ENCODE results near the gene SFXN5. TPM values are rescaled to one million over a fixed set of nuclear protein-coding genes. Genes with fewer than 3 reads are reported as not detected.

The SFXN5 gene
- total RNA-seq, 1 donor from 2014 or later = 21.9 TPM

DNA sequence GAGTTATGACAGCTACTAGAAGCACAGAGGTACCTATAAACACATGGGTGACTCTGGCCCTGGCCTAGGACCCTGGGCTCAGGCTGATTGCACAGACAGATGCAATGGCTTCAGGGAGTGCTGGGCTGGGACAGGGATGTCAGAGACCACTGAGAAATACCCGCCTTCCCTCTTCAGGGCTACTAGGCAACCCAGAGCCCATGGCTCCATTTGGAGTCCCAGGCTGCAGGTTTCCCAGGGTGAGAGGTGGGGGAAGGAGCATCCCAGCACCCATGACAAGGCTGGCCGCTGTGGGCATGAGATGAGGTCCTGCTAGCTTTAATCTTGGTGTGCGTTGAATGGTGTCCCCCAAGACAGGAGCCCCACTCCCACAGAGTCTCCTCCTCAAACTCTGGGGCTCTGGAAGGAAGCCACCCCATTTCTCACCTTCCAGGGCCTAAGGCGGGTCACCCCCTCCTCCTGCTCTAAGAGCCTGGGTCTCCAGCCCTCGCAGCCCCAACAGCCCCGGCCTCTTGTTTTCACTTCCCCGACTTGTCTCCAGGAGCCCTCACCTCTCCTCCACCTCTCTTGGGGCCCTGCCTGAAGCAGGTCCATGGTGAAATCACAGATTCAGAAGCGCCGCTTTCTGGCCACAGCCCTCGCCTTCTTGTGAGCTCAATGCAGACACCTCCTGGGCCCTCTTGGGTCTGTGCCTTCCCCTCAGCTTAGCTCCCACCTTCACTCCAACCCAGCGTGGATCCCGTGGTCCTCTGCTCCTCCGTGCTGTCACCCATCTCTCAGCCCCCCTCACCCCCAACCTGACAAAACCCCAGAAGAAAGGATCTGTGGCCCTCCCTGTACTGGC, 112.7 kb downstream of the SFXN5 start:
- no peak for DNase-seq (ENCODE audit: low spot score)

DNA sequence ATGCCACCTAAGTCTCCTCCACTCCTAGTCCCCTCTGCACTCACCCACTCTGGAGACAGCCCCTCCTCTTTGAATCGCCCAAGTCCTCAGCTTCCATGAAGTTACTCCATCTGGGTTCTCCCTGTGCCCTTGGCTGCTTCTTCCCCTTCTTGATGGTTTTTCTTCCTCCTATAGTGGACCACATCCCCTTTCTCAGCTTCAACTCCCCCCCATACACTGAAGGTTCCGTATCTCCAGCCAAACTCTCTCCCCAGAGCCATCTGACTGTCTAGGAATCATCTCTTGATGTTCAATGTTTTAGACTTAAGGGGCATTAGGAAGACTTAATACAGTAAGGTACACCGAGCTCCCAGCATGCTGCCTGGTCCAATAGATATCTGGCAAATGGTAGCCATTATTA, 114.6 kb downstream of the SFXN5 start:
- no peak for DNase-seq (ENCODE audit: low spot score)

DNA sequence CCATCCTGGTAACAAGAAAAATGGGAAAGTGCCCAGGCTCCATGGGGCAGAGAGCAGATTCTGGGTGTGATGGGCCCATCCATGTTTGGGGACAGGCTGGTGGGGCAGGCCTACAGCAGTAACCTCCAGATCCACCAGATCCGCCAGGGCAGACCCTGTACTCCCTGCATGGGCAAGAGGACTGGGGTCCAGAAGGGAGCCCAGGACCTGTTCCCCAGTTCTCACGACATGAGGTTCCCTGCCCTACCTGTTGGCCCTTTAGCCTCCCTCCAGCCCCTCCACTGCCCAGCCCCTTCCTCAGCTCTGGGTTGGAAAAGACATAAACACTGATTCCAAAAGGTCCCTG, 115.5 kb downstream of the SFXN5 start:
- DNase-seq (ENCODE audit: low spot score) = no peak

DNA sequence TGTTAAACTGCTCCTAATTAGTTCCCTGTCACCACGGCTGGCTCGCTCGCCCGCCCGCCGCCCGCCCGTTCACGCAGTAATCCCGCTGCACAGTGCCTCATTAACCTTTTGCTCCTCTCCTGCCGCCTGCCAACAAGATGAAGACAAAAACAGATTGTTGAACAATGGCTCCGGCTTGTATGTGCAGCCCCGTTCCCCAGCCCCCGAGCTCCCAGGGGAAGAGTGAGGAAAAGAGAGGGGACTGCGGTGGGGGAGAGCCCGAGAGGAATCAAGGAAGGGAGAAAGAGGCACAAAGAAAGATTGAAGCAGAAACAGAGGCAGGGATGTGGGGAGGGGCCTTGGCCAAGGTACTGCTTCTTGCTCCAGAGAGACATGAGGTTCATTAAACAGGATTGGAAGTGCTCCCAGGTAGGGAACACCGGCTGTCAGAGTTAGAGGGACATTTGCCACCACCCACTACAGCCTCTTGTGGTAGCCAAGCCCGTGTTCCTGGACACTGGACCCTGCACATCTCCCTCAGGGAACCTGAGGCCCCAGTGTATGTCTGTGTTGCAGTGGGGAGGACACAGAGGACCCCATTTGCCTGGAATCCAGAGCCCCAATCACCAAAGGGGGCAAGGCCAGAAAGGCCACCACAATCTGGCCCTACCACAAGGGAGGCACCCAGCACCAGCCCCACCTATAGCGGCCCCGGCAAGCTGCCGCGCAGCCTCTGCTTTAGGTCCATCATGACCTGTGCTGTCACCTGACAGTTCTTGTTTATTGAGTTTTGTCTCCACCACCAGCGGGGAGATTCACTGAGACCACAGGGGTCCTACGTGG, 116.1 kb downstream of the SFXN5 start:
- DNase-seq (ENCODE audit: low spot score) = no peak

DNA sequence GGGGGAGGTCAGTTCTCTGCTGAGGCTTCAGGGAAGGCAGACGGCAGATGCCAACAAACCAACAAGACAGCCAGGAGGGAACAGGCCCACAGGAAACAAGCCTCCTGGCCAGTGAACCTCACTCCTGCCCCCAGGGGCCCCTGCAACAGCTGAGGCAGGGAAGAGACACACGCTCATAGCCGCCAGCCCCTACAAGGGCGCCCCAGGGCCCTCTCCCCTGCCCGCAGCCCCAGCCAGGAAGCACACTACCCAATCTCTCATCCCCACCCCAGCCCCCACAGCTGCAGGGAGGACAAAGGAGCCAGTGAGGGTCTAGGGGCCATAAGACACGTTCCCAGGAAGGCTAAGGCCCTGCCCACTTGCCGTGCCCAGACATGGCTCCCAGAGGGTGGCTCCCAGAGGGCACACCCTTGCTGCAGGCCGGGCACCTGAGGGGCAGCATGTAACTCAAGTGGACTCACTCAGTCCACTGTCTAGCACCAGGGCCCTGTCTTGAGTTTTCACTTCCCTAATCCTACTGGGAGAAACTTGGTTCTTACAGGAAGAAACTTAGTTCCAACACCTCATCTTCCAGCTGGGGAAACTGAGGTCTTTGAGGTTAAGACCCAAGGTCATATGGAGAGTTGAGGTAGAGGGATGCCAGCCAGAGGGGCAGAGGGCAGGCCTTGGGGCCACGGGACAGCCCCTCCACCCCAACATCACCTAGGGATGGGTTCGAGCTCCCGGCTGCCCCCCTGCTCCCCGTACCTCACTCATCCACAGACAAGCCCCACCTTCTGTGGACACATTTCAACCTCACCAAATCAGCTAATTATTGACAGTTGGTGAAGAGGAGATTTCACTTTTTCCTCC, 116.9 kb downstream of the SFXN5 start:
- DNase-seq (ENCODE audit: low spot score) = no peak

DNA sequence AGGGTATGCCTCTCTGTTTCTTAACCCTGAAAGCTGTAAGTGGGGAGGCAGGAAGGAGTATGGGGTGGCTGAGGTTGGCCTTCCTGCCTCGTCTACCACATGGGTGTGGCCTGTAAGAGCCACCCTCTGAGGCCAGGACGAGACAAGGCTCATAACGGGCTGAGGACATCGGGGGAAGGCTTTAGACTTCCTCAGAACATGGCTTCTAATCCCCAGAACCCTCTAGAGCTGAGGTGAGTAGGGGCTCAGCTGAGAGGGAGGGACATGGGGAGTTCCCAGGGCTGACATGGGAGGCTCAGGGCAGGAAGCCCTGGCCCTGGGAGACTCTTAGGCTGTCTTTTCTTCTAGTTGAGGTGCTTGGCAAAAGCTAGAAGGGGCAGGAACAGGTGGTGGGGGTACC, 117.5 kb downstream of the SFXN5 start:
- DNase-seq (ENCODE audit: low spot score) = no peak

DNA sequence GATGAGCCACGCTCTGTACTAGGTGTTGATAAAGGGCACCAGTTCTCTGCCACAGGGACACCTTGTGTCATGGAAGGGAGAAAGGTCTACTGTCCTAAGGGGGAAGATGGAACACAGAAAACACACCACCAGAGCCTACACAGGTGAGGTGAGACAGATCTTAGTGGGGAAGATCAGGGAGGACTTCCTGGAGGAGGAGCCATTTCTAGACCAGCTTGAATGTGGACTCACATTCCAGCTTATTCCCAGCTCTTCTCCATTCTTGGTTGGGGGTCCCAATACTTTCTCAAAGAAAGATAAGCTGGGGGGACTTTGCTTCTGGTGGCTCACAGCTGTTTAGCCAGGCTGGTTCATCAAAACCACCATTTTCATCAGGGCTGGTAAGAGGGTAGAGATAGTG, 118.0 kb downstream of the SFXN5 start:
- DNase-seq (ENCODE audit: low spot score) = no peak

DNA sequence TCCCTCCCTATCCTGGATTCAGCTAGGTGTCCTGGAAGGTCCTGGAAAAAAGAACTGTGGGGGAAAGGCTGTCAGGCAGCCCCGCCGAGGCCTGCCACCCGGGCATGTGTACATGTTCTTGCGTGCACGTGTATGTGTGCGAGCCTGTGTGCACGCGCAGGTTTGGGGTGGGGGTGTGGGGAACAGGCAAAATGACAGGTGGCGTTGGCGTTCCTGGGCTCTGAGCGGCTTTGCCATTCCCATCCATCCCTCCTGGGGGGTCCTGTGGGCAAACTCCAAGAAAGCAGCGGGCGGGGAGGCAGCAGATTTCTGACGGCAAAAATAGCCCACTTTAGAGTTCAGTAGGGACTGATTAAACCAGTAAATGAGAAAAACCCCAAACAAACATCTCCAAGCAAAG, 118.6 kb downstream of the SFXN5 start:
- DNase-seq (ENCODE audit: low spot score) = no peak

DNA sequence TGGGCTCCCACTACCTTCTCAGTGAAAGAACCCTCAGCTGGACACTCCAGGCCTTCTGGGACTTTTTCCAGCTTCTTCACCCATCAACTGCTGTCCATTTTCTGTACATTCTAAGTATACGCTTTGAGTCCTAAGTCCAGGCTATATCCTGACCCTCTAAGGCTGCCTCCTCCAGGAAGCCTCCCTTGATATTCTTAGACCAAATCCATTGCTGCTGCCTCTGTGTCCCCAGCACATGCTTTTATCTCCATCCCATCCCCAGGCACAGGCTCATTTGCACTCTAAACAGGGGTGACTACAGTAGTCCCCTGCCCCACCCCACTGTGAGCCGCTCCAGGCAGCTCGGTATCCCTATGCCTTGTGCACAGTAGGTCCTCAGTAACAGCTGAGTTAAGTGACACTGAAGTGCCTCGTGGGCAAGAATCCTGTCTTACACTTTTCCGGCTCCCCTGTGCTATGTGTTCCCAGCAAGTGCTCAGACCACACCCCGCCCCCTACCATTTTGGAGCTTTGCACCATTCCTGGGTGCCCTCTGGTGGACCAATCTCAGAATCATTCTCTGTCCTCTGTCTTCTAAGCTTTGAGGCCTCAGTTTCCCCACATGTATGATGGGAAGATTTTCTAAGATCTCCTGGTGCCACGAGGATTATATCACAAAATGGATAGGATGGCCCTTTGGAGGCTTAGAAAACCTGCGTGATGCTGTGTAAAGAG, 119.2 kb downstream of the SFXN5 start:
- no peak for DNase-seq (ENCODE audit: low spot score)

DNA sequence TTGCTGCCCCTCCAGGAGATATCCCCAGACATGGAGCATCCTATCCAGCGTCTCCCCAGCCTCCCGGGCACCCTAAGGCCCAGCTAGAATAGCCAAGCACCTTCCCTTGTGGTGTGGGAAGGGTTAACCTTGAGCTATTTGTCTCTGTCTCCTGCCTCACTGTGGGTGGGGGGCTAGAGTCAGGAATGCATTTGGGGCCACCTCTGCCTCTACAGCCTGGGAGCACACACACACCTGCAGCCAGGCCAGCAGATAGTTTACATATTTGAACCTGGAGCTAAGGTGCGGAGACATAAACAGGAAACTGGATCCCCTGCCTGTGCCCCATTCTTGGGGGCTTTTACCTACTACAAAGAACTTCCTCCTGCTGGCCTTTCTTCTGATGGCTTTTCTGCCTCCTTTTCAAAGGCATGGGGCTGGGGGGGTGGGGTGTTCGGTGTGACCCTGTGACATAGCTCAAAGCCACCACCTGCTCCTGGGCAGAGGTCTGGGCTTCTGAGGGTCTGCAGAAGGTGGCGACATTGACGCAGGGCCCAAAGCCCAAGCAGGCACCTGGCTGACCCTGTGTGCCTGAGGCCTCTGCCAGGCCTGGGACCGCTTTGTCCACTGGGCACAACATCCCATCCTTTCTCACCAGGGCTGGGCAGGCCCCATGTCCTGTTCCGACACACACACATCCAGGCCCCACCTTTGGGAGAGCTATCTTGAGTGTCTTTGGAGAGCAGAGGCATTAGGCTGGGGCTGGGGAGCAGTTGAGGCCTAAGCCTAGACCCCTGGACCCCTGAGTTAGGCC, 120.0 kb downstream of the SFXN5 start:
- DNase-seq (ENCODE audit: low spot score) = no peak

DNA sequence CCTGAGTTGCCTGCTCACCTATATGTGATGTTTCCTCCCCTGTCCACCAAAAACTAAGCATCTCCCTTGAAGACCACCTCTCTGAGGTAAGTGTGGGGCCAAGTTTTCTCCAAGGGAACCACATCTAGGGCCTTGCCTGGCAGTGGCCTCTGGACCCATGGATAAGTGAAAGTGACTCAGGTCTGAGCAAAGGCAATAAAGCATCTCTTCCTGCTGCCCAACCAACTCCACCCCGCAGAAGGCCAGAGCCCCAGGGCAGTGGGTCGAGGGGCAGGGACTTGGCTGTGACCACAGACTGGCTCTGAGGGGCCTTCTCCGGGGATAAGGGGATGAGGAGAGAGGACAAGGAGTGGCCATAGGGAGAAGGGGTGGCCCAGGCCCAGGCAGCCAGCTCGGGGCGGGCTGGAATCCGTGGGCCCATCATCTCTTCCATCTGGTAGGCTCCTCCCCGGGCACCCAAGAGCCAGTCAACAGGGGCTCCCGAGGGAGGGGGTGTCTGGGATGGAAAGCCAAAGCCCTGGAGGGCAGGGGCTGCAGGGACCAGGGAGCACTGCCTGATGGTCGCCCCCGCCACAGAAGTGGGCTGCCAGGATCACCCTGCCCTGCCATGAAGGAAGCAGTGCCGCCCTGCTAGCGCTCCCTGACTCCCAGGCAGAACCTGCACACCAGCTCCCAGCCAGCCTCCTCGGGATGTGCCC, 120.8 kb downstream of the SFXN5 start:
- no peak for DNase-seq (ENCODE audit: low spot score)

DNA sequence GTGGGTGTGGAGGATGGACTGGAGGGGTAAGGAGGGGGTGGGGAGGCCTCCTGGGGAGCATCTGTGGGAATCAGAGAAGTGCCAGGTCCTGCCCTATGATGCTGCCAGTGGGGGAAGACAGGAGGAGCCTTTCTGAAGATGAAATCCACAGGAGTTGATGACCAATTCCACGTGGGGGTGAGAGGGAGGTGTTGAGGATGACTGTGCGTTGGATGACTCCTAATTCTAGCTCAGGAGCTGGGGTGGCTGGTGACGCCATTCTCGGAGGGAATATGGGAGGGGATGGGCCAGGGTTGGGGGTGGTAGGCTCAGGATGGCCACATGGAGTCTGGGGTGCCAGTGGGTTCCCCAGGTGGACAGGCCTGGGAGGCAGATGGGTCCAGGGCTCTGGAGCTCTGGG, 121.9 kb downstream of the SFXN5 start:
- no peak for DNase-seq (ENCODE audit: low spot score)

DNA sequence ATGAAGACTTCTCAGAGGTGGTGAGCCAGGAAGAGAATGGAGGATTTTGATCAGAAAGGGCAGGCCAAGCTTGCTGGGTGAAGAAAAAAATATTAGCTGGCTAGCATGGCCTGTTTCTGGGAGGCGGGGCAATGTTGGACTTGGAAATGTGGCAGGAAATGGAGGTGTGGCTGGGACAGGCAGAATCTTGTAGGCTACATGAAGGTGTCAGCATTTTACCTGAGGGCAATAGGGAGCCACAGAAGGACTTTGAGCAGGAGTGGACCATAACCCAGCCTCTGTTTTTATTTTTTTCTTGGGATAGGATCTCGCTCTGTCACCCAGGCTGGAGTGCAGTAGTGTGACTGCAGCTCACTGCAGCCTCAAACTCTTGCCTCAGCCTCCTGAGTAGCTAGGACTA, 122.5 kb downstream of the SFXN5 start:
- no peak for DNase-seq (ENCODE audit: low spot score)

DNA sequence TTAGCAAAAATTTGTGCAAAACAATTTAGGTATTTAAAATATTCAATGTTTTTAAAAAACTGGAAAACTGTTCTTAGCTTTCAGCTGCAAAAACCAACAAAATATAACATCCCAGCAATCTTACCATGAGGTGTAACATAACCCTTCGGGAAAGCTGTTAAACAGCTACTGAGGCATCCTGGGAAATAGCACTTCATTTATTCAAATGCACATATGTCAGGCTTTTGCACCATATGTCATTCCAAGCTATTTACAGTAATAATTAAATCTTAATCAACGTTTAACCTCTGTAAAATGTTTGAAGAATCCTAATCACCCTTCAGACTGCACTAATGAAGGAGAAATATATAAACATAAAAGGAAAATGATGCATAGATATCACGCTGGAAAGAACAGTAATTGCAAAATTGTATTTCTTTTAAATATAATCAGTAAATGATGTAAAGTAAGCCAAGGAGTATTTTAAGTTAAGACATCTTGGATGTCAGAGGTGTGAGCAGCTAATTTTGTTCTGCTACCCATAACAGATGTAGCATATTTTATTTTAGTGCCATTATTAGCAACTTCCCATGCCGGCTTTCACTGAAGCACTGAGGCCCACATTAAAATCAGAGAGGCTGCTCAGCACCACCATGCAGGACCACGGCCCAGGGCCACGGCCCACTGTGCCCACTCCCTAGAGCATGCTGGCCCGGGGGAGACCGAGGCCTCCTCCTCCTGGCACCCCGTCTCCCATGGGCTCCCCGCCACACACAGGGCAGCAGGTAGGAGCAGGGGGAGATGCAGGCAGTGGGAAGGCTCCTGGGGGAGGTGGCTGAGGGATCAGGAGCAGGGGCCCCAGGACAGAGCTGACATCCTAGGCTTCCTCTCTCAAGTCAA, 123.3 kb downstream of the SFXN5 start:
- no peak for DNase-seq (ENCODE audit: low spot score)

DNA sequence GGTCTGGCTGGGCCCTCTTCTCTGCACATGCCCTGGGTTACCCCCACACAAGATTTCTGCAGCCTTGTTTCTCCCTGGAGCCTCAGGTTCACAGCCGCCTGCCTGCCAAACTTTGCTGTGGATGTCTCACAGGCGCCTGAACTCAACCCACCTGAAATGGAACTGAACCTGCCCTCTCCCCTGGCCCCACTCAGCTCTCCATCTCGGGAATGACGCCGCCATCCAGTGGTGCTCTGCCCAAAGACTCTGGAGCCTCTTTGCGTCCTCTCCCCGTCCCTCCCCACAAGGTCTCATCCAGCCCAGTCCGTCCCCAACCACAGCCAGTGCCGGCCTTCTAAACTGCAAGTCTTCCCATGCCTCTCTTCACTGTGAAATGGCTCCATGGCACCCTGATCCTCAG, 125.0 kb downstream of the SFXN5 start:
- no peak for DNase-seq (ENCODE audit: low spot score)

DNA sequence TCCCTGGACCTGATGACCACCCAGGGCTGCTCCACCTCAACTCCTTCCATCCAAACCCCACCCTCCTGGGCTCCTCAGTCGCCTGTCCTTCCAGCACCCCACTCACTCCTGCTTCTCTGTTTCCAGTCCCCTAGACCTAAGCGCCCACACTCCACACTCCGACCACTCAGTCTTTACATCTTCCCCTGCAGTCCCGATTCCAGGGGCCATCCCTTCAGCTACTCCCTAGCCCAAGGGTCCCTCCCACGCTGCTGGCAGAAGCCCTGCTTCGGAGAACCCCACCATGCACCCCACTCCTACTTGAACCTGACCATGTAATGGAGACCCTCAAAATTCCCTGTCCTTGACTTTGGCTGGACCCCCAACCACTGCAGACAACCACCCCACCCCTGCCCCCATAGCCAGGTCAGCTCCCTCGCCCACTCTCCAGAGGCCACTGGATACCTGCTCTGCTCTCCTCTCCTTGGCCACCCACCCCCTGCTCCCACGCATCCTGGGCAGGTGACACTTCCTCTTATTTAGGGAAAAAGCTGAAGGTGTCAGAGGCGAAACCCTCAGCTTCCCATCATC, 126.0 kb downstream of the SFXN5 start:
- DNase-seq (ENCODE audit: low spot score) = no peak

DNA sequence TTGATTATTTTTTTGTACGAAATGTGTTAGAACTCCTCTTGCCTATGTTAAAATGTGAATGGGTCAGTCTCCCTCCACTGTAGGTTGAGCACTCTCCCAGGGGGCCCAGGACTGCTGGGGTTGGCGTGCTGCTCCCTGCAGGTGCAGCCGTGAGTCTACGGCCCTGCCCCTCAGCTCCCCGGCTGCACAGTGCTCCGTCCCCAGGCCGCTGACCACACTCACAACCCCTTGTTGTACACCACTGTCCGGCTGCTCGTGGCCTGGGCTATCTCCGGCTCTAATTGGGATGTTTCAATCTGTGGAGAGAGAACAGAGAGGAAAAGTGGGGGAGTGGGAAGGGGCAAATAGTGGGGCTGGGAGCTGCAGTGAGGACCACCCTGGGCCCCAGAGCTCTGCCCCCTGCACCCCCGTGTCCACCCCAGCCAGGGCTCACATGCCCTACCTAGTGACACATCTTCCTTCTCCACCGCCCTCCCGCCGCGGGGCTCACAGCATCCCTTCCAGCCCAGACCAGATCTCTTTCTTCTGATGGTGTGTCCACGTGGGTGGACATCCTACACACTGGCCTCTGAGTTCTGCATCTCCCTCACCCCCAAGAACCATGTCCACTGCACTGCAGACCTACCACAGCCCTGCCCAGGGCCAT, 126.6 kb downstream of the SFXN5 start:
- DNase-seq (ENCODE audit: low spot score) = no peak

All from mucosa of gallbladder (tissue), 1 donor.